Stimulated activated CD8-positive, alpha-beta memory T cell treated with anti-CD3 and anti-CD28 coated beads, Interleukin-7, amount 100 ng/mL, for 4 hours (primary cell): Measurements from ENCODE around the gene IFT43.

Source experiments
- DNase-seq, 2 donors: peaks; one replicate each; pipeline ENCODE4 v3.0.0-alpha.2; 2020; ENCODE audit warnings: low read depth in 2 of 2

Gene IFT43

DNA sequence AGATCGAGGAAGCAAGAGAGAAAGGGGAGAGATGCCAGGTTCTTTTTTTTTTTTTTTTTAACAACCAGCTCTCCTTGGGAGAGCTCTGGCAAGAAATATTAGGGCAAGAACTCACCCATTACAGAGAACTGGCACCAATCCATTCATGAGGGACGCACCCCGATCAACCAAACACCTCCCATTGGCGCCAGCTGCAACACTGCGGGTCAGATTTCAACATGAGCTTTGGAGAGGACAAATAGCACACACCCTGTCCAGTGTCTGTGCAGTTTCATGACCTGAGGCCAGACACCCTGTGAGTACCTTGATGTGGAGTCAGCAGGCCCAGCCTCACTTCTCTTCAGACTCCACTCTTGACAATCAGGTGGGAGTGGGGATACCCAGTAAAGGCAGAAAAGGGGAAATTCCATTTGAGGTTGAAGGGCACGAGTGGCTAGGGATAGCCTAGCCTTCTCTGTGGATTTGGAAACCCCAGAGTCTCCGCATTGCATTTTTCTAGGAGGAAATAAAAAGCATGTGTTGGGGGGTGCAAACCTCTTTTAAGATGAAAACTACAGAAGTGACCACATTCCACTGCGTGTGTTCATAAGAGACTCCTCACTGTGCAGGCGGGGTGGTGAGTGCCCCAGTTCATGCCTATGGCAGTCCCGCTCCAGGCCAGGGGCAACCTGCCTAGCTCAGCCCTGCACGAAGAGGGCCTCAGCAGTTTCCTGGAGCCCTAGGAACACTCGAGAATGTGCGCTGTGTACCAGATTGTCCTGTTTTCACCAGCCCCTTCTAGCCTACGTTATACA, 123.7 kb downstream of the IFT43 start:
- DNase-seq: no peak

DNA sequence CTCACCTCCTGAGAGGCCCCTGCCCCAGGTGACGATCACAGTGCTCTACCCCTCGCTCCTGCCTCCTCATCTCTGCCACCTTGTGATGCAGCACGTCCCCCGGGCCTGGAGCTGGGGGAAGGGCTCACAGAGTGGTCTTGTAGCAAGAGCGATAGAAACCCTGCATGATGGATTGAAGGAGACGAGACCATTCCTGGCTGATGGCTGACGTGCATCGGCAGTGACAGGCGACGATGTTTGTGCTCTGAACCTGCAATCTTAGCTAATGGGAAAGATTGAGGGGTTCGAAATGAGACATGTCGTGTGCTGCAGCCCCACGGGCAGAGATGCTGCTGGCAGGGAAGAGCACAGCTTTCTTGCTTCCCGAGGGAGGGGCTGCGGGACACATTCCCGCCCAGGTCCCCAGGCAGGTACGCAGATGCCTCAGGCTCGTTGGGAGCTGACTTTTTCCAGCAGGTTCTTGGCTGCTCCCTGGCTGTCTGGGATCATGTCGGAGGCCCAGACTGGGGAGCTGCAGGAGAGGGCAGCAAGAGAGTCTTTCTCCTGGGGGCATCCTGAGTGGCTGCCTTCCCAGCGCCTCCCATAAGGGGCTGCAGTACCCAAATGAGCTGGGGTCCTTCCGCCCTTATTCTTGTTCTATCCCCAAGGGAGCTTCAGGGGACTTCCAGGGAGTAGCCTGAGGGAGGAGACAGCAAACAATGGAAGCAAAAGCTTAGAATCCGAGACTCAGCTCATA, 127.5 kb downstream of the IFT43 start:
- no peak for DNase-seq

DNA sequence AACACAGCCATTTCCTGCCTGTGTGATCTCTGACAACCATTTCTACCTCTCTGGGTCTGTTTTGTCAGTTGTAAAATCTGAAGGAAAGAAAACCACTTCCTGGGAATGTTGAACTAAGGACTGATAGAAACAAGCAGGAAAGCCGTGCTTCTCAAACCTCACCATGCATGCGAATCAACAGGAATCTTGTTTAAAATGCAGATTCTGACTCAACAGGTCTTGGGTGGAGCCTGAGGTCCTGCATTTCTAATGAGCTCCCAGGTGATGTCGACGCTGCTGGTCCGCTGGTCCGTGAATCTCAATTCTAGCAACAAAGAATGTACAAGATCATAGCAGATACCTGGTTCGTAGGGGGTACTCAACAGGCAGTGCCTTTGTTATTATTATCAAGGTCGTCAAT, 128.1 kb downstream of the IFT43 start:
- no peak for DNase-seq

DNA sequence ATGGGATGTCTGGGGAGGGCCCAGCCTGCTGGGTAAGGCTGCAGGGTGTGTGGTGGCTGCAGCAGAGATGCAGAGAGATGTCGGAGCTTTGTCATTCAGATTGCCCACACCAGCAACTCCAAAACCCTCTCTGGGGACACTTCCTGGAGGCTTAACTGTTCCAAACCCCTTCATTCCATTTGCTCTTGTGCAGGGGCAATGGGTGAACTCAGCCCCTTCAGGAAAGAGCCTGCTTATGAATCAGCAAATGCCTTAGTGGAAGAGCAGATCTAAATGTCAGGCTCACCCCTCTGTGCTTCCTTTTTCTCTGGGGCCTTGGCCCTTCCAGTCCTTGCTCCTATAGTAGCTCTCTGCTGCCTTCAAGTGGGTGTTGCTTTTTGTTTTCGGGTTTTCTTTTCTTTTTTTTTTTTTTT, 129.5 kb downstream of the IFT43 start:
- DNase-seq: no peak

DNA sequence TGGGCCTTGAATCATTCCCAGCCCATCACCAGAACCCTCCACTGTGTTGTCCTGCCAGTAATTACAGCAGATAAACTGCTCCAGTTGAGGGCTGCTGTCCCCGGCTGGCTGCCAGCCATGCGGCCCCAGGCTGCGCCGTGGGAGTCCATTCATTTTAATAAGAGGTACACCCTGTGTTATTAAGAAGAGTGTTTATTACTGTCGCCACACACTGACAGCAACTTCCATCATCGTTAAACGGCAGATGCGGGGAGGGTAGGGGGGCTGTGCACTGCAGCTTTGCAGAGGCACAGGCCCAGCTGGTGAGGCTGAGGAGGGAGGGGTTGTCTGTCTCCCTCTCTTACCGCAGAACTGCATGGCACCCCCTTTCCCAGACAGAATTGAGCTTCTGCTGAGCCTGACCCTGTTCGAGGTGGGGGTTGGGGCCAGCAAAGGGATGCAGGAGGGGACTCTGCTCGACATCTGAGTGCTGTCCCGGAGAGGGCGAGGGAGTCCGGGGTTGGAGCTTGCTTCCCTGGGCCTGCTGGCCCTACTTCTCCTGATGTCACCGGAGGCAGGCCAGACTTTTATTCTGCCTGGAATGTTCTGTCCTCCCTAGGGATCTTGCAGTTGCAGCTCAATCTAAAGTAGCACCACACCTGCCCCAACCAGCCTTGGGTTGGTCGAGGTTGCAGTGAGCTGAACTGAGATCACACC, 132.4 kb downstream of the IFT43 start:
- DNase-seq: no peak

DNA sequence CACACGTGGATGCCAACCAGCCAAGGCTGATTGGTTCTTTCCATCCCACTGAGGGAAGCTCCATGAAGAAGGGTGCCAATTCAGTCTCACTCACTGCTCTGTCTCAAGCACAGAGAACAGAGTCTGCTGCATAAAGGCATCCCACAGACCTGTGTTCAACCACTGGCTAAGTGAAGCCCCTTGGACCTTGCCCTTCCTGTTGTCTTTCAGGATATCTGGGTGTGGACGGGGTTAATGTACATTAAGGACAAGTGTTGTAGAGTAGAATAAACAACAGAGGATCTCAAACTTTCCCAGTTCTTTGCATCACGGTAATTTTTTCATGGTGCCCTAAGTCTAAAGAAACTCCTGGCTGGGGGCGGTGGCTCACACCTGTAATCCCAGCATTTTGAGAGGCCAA, 133.0 kb downstream of the IFT43 start:
- DNase-seq: no peak

DNA sequence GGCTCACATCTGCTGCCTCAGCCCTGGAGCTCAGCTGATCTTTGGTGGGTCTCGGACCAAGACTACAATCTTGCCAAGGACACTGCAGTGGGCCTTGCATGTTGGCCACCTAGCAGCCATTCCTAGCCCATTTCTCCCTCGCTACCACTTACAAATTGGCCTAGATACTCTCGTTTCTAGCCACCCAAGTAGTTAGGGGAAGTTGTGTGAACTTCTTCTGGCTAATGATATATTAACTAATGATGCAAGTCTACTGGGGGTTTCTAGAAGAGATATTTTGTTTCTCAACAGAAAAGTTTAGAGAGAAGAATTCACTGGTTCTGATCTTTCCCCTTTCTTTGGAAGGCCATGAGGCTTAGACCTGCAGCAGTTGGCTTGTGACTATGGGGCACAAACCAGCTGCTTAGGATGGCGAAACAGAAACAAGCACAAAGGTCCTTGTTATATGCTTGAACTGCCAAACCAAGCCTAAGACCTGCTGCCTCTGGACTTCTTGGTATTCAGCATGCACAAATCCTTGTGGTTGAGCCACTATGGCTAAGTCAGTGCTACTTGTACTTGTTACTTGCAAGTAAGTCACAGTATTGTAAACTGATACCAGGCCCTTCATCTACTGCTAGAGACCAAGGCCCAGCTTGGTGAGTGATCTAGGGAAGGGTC, 135.7 kb downstream of the IFT43 start:
- no peak for DNase-seq

DNA sequence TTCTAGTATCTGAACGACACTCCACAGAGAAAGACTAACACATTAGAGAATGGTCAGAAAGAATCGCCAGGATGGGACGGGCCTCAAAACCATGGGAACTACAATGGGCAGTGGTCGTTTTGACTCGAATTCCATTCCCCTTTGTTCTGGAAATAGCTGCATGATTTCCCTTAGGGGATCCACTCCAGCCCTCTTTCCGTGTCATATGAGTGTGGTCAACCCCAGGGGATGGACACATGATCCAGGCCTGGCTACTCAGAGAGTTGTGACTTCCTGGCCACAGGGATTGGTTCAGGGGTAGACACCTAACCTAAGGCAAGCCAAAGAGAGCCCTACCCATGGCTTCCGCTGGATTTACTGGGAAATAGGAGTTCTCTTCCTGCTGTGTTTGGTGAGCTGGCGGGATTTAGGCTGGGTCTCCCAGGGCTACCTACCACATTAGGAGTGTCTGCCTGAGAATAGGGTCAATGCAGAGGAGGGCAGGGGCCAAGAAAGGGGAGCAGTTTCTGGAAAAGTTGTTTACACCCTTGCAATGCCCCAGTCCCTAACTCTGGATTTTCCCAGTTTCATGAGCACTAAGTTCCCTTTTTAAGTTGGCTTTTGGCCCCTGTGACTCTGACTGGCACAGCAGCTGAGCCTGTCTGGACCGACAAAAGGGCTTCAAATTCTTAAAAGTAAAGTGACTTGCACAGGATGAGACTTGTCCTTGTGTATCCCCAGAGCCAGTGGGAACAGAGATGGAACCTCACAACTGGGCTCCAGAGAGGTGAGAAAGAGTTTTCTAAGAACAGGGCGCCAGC, 138.1 kb downstream of the IFT43 start:
- DNase-seq: no peak

DNA sequence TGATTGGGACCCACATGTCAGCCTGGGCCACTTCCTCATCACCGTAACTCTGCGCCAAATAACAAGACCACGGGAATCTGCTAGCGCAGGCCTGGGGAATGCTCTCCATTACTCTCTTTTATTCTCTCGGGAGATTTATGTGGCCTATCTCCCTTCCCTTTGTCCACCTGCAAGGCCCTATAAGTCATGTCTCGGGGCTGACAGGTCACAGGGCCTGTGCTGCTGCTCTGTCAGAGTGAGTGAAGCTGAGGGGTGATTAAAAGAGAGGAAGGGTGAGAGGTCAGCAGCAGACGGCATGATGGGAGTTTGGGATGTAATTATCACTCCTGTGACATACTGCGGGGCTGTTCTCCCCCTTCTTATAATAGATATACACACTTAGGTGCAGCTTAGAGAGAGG, 139.9 kb downstream of the IFT43 start:
- DNase-seq: no peak

DNA sequence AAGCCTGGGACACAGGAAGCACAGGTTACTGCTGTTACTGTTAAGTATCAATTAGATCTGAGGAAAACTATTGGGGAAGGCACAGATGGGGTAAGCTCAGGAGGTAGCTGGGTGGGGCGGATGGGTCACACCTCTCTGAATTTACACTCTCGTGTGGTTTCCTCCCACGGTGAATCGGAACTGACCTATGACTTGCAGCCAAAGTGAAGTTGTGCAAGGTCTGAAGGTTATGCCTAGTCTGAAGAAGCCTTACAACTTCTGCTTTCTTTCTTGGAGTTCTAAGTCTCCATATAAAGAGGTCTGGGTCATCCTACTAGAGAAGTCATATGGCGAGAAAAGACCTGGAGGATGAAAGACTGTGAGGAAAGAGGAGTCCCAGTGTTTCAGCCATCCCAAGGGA, 140.5 kb downstream of the IFT43 start:
- DNase-seq: no peak

DNA sequence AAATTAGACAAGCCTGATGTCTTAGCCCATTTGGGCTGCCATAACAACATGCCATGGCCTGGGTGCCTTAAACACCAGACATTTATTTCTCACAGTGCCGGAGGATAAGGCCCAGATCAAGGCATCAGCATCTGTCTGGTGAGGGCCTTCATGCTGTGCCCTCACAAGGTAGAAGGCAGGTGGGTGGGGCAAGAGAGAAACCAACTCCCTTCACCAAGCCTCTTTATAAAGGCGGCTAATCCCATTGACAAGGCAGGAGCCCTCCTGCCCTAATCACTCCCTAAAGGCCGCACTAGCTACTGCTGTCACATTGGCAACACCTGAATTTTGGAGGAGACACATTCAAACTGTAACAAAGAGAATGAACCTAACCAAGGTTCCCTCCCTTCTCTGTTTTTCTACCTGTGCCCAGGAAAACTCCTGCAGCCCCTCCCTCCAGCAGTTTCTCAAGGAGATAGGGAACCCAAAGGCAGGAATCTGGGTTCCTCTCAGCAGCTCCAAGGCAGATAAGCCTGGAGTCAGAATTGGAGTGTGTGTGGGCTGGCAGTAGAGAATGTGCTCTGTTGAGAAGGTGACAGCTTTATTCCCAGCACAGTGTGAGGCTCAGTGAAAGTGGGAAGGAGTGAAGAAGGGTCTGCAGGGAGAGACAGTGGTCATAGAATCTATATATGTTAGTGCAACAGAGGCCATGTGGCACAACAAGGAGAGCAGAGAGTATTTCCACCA, 144.5 kb downstream of the IFT43 start:
- no peak for DNase-seq

DNA sequence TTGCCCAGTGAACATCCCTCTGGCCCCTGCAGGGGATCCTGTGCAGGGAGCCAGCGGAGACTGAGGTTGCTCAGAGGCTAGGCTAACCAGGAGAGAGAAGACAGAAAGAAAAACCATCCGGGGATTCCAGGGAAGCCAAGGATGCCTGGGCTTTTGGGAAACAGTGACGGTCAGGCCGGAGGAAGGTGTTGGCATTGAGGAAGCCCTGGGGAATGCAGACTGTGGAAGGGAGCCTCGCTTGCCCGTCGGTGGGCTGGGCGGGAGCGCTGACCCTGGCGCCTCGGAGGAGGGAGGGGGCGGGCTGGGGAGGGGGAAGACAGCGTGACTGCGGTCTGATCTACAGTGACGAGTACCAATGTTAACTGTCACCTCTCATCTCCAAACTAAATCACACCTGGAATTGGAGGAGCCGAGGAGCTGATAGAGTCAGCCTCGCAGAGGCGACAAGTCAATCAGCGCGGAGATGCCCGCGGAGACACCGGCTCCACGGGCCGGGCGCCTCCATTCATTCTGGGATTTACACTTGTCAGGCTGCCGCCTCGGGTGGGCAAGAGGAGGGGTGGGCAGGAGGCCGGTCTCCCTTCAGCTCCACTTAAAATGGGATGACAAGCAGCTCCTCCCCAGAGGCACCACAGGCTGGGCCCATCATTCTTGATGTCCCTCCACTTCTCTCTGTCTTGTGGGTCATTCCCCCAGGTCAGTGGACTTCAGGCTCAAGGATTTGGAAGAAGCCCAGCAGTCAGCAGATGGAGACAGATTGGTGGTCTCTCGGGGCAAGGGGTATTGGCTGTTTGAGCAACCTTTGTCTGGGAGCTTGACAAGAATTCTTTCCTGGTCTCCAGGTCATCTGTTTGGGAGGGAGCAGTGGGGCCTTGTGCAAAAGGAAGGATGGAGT, 145.8 kb downstream of the IFT43 start:
- no peak for DNase-seq

DNA sequence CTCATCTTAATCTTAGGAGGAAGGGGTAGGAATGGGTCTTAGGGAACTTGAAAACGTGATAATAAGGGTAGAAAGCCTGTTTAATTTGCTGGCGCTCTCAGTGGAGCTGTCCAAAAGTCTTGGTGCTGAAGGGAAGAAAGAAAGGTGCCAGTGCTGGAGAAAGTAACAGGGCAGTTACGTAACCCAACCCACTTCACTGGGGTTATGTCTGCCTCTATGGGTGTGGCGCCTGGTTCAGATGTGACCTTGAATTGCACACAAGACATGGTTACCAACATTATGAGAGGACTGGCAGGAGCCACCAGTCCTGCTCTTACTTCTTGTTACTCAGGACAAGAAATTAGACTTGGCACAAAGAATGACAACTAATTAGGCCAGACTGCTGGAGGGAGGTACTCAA, 147.5 kb downstream of the IFT43 start:
- DNase-seq: no peak
